ENCODE data around the gene GSK3A.
A peak's percentile ranks its signal among the peaks of the same experiment; 100 is the strongest.

GSK3A gene

DNA sequence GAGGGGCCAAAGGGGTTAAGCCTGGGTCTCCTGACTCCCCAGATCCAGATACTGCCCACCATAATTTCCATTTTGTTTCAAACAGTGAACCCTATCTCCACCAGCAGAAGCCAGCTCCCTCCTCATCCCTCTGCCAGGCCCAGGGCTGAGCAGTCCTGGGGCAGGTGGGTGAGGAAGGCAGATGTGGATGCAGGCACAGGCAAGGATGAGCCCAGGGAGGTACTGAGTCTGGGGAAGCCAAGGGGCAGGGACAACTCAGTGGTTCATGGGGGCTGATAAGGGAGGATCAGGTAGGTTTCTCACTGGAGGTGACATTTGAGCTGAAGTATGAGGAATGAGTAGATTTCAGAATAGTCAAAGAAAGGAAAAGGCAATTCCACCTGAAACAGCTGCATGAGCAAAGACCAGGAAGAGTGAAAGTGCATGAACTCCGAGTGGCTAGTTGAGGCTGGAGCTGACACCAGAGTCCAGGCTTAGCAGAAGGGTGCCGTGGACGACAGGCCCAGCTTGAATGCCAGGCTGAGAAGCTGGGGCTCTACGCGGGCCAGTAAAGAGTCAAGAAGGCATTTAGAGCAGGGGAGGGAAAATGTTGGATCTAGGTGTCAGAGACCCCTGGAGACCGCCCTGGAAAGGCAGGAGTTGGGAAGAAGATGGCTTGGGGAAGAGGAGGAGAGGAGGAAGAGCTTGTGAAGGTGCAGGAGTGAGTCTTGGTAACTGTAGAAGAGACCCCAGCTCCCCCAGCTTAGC, 36.9 kb upstream of the GSK3A start (continued):
- peak; percentile 18; the same call in 1 of the 2 replicates for TF ChIP-seq YY2 (tag by site-specific recombination; IDR thresholded peaks at IDR 0.05)
- TF ChIP-seq ZNF624 (tag by site-specific recombination; IDR thresholded peaks at IDR 0.05) = no peak
- TF ChIP-seq ZNF391 (tag by site-specific recombination; IDR thresholded peaks at IDR 0.05; ENCODE audit: borderline replicate concordance, low read depth) = peak; percentile 65; the same call in 1 of the 2 replicates
- peak; percentile 27; the same call in 1 of the 2 replicates for TF ChIP-seq ZBTB21 (tag by site-specific recombination; IDR thresholded peaks at IDR 0.05)
- TF ChIP-seq ZNF350 (tag by site-specific recombination; IDR thresholded peaks at IDR 0.05) = no peak
- TF ChIP-seq ZFP37 (tag by site-specific recombination; IDR thresholded peaks at IDR 0.05) = peak; percentile 19; the same call in 1 of the 2 replicates
- TF ChIP-seq, protein P1, sequence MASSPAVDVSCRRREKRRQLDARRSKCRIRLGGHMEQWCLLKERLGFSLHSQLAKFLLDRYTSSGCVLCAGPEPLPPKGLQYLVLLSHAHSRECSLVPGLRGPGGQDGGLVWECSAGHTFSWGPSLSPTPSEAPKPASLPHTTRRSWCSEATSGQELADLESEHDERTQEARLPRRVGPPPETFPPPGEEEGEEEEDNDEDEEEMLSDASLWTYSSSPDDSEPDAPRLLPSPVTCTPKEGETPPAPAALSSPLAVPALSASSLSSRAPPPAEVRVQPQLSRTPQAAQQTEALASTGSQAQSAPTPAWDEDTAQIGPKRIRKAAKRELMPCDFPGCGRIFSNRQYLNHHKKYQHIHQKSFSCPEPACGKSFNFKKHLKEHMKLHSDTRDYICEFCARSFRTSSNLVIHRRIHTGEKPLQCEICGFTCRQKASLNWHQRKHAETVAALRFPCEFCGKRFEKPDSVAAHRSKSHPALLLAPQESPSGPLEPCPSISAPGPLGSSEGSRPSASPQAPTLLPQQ (tag by site-specific recombination; IDR thresholded peaks at IDR 0.05) = peak; percentile 24; the same call in 1 of the 2 replicates
- no peak for TF ChIP-seq ZNF791 (tag by site-specific recombination; IDR thresholded peaks at IDR 0.05)
- TF ChIP-seq ZNF211 (tag by site-specific recombination; IDR thresholded peaks at IDR 0.05; ENCODE audit: low read depth) = no peak

DNA sequence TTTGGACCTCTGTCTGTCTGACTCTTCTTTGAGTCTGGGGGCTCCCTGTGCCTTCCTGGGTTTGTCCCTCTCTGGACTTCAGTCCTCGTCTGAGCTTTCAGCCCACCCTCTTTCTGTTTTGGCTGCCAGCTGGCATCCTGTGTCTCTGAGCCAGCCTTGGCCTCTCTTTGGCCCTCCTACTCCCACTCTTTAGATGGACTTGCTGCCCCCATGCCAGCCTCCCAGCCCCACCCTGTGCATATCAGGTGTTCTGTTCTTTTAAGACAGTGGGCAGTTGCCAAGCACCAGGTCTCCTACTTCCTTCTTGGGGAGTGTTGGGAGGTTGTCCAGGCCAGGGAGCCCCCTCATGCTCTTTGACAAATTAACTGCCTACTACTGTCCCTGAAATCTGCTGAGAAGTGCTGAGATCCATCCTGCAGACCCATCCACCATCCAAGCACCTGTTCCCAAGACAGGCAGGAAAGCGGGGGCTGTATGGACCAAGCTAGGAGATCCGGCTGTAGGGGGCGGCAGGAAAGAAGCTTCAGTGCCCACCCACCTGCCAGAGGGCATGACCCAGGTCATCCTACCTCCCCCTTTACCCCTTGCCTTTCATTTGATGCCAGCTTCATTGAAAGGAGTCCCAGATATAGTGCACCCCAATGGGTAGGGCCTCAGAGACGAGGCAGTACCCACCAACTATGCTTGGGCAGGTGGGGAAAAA, 36.2 kb upstream of the GSK3A start:
- Histone ChIP-seq H3K9me3 (ENCODE audit: control insufficient read depth, insufficient read depth, low read depth, low read length) (no peaks in the 10 kb centered on the region), H3K27ac (ENCODE audit: extremely low read depth, low read depth, low read length) (peak overlapping the region; percentile 92; the same call in 1 of the 2 replicates), H3K4me1 (ENCODE audit: control insufficient read depth, insufficient read depth, low read length) (peaks cover 37% of the 10 kb centered on the region), H3K36me3 (ENCODE audit: control insufficient read depth in 2 of 2, insufficient read depth in 1 of 2, low read length in 2 of 2) (peaks cover 3 to 24% of the 10 kb centered on the region in 2 experiments), H3K4me3 (ENCODE audit: low read depth, low read length) (no peak overlapping the region)
- ChIA-PET CTCF (interaction anchor here (0.5 to 7.5 kb wide), 23 partner anchors 8 to 873 kb away, joined by 3 to 276 read pairs (median 7); partner anchors contain the start of genes CIC, GSK3A and POU2F2), POLR2A (interaction anchor here (0.6 to 12.3 kb wide), 8 partner anchors 9 to 272 kb away, joined by 3 to 242 read pairs (median 6); partner anchors contain the start of genes CIC, ERF and GSK3A)
- TF ChIP-seq, protein P2, sequence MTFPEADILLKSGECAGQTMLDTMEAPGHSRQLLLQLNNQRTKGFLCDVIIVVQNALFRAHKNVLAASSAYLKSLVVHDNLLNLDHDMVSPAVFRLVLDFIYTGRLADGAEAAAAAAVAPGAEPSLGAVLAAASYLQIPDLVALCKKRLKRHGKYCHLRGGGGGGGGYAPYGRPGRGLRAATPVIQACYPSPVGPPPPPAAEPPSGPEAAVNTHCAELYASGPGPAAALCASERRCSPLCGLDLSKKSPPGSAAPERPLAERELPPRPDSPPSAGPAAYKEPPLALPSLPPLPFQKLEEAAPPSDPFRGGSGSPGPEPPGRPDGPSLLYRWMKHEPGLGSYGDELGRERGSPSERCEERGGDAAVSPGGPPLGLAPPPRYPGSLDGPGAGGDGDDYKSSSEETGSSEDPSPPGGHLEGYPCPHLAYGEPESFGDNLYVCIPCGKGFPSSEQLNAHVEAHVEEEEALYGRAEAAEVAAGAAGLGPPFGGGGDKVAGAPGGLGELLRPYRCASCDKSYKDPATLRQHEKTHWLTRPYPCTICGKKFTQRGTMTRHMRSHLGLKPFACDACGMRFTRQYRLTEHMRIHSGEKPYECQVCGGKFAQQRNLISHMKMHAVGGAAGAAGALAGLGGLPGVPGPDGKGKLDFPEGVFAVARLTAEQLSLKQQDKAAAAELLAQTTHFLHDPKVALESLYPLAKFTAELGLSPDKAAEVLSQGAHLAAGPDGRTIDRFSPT (tag by site-specific recombination; IDR thresholded peaks at IDR 0.05) = peak; percentile 17; the same call in 1 of the 2 replicates
- no peak for TF ChIP-seq ZNF544 (tag by site-specific recombination; IDR thresholded peaks at IDR 0.05)
- TF ChIP-seq ZNF600 (tag by site-specific recombination; IDR thresholded peaks at IDR 0.05) = 0 out of 2 replicates have a peak, but pooled peaks have one; percentile 1
- peak; percentile 12; the same call in 1 of the 2 replicates for TF ChIP-seq ZFHX2 (tag by site-specific recombination; conservative IDR thresholded peaks at IDR 0.05)
- TF ChIP-seq, protein P3, sequence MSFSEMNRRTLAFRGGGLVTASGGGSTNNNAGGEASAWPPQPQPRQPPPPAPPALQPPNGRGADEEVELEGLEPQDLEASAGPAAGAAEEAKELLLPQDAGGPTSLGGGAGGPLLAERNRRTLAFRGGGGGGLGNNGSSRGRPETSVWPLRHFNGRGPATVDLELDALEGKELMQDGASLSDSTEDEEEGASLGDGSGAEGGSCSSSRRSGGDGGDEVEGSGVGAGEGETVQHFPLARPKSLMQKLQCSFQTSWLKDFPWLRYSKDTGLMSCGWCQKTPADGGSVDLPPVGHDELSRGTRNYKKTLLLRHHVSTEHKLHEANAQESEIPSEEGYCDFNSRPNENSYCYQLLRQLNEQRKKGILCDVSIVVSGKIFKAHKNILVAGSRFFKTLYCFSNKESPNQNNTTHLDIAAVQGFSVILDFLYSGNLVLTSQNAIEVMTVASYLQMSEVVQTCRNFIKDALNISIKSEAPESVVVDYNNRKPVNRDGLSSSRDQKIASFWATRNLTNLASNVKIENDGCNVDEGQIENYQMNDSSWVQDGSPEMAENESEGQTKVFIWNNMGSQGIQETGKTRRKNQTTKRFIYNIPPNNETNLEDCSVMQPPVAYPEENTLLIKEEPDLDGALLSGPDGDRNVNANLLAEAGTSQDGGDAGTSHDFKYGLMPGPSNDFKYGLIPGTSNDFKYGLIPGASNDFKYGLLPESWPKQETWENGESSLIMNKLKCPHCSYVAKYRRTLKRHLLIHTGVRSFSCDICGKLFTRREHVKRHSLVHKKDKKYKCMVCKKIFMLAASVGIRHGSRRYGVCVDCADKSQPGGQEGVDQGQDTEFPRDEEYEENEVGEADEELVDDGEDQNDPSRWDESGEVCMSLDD (tag by site-specific recombination; IDR thresholded peaks at IDR 0.05) = peak; percentile 59; the same call in 1 of the 2 replicates
